Osteoblast (primary cell): ENCODE data around the gene SIM2. TPM values are rescaled to one million over a fixed set of nuclear protein-coding genes. Genes with fewer than 3 reads are reported as not detected.

Experiments
- DNase-seq: peaks from one replicate; pipeline ENCODE4 v3.0.0; 2011; ENCODE audit warnings: low spot score, mixed read lengths; ENCODE audit not compliant: insufficient read length; ENCODE audit errors: missing footprints
- H2AFZ ChIP-seq: 2 replicates; pipeline ENCODE4 v1.6.0; 2011; ENCODE audit warnings: mild to moderate bottlenecking, low read length
- H3K27ac ChIP-seq: 2 replicates; pipeline ENCODE4 v1.5.1; 2011; ENCODE audit warnings: mild to moderate bottlenecking, low read depth, low read length, moderate library complexity
- H3K27me3 ChIP-seq: 2 replicates; pipeline ENCODE4 v1.6.0; 2012; ENCODE audit warnings: mild to moderate bottlenecking, control low read depth, inconsistent platforms, low read length, moderate library complexity; ENCODE audit not compliant: insufficient read depth
- H3K36me3 ChIP-seq: 2 replicates; pipeline ENCODE4 v1.5.1; 2011; ENCODE audit warnings: mild to moderate bottlenecking, low read length, control low read depth, moderate library complexity; ENCODE audit not compliant: insufficient read depth
- H3K4me1 ChIP-seq: 2 replicates; pipeline ENCODE4 v1.5.1; 2011; ENCODE audit warnings: mild to moderate bottlenecking, low read length, control low read depth, moderate library complexity; ENCODE audit not compliant: insufficient read depth
- H3K4me2 ChIP-seq: 2 replicates; pipeline ENCODE4 v1.6.0; 2011; ENCODE audit warnings: mild to moderate bottlenecking, low read length; ENCODE audit not compliant: insufficient read depth
- H3K4me3 ChIP-seq: fragments of 200-600 bp; sonication (generic); 3 replicates; pipeline ENCODE4 v1.5.1; 2012; ENCODE audit warnings: mild to moderate bottlenecking, low read length, inconsistent platforms; ENCODE audit not compliant: insufficient read depth
- H3K79me2 ChIP-seq: 2 replicates; pipeline ENCODE4 v1.6.0; 2012; ENCODE audit warnings: mild to moderate bottlenecking, low read length, control low read depth, inconsistent platforms; ENCODE audit not compliant: insufficient read depth
- H3K9me3 ChIP-seq: 2 replicates; pipeline ENCODE4 v1.5.1; 2011; ENCODE audit warnings: low read depth, low read length, control low read depth
- H4K20me1 ChIP-seq: 2 replicates; pipeline ENCODE4 v1.6.0; 2012; ENCODE audit warnings: mild to moderate bottlenecking, low read length, control low read depth; ENCODE audit not compliant: insufficient read depth
- CTCF ChIP-seq: IDR thresholded peaks from 2 replicates; pipeline ENCODE4 v1.5.1; 2011; ENCODE audit warnings: mild to moderate bottlenecking, low read depth, low read length, moderate library complexity; ENCODE audit errors: extremely low read depth
- total RNA-seq: library from RNA; depleted of rRNA; stranded (reverse); fragments of >200 nt; gene quantifications from 2 replicates; pipeline ENCODE4 v1.2.3, GENCODE V29; 2012

Gene SIM2
- total RNA-seq, 1 donor = 3.6 TPM

- no peaks in the 10 kb centered on the region for H3K36me3 ChIP-seq
- no peak overlapping the region for H3K27ac ChIP-seq
- no peaks in the 10 kb centered on the region for H3K27me3 ChIP-seq
- no peaks in the 10 kb centered on the region for H3K4me1 ChIP-seq
- no peaks in the 10 kb centered on the region for H3K9me3 ChIP-seq
- no peak for TF ChIP-seq CTCF
- H4K20me1 ChIP-seq = no peaks in the 10 kb centered on the region
- DNase-seq = no peak
- no peaks in the 10 kb centered on the region for H3K79me2 ChIP-seq
- no peak overlapping the region for H3K4me3 ChIP-seq
- no peak overlapping the region for H2AFZ ChIP-seq
- H3K4me2 ChIP-seq = no peak overlapping the region
Observed at GRCh38 chr21:36741506-36741905, 42.6 kb downstream of the SIM2 start.

- Histone ChIP-seq H4K20me1 (no peaks in the 10 kb centered on the region), H3K4me1 (no peaks in the 10 kb centered on the region), H2AFZ (no peak overlapping the region), H3K9me3 (no peaks in the 10 kb centered on the region), H3K36me3 (no peaks in the 10 kb centered on the region), H3K4me2 (no peak overlapping the region), H3K4me3 (no peak overlapping the region), H3K27me3 (no peaks in the 10 kb centered on the region), H3K79me2 (no peaks in the 10 kb centered on the region), H3K27ac (no peak overlapping the region)
- peak; percentile 62 for DNase-seq
- no peak for TF ChIP-seq CTCF
Observed at GRCh38 chr21:36743008-36743407, 44.1 kb downstream of the SIM2 start.

GRCh38 chr21:36743446-36743845, 44.5 kb downstream of the SIM2 start:
- H3K9me3 ChIP-seq = no peaks in the 10 kb centered on the region

GRCh38 chr21:36744190-36744559, 45.3 kb downstream of the SIM2 start:
- no peak for TF ChIP-seq CTCF
- H3K4me3 ChIP-seq = no peak overlapping the region
- no peaks in the 10 kb centered on the region for H3K27me3 ChIP-seq
- no peaks in the 10 kb centered on the region for H3K79me2 ChIP-seq
- no peaks in the 10 kb centered on the region for H3K9me3 ChIP-seq
- DNase-seq = no peak
- no peaks in the 10 kb centered on the region for H3K4me1 ChIP-seq
- H3K36me3 ChIP-seq = no peaks in the 10 kb centered on the region
- no peak overlapping the region for H3K27ac ChIP-seq
- no peaks in the 10 kb centered on the region for H4K20me1 ChIP-seq
- H3K4me2 ChIP-seq = no peak overlapping the region
- no peak overlapping the region for H2AFZ ChIP-seq

More at GRCh38 chr21:36743446-36743845, 44.5 kb downstream of the SIM2 start:
- no peak overlapping the region for H3K4me3 ChIP-seq
- no peak overlapping the region for H3K27ac ChIP-seq
- no peaks in the 10 kb centered on the region for H3K27me3 ChIP-seq
- no peaks in the 10 kb centered on the region for H3K4me1 ChIP-seq
- peak; percentile 73 for DNase-seq
- no peaks in the 10 kb centered on the region for H3K36me3 ChIP-seq
- H3K4me2 ChIP-seq = no peak overlapping the region
- H3K79me2 ChIP-seq = no peaks in the 10 kb centered on the region
- no peak for TF ChIP-seq CTCF
- H2AFZ ChIP-seq = no peak overlapping the region
- H4K20me1 ChIP-seq = no peaks in the 10 kb centered on the region
